ES-I3 (cell line): ENCODE results near the gene AGMO.

Experiments used
- H3K36me3 ChIP-seq: 2 replicates; pipeline ENCODE4 v1.6.1; 2013; ENCODE audit warnings: mild to moderate bottlenecking, low read length, control low read depth, moderate library complexity; ENCODE audit not compliant: insufficient read depth
- H3K4me1 ChIP-seq: 2 replicates; pipeline ENCODE4 v1.6.1; 2013; ENCODE audit warnings: mild to moderate bottlenecking, control low read depth, low read length; ENCODE audit not compliant: insufficient read depth
- H3K9ac ChIP-seq: 2 replicates; pipeline ENCODE4 v1.6.1; 2013; ENCODE audit warnings: low read depth, mild to moderate bottlenecking, low read length, moderate library complexity
- H3K9me3 ChIP-seq: 2 replicates; pipeline ENCODE4 v1.6.1; 2013; ENCODE audit warnings: mild to moderate bottlenecking, low read length, moderate library complexity; ENCODE audit not compliant: control insufficient read depth, insufficient read depth

AGMO gene

DNA sequence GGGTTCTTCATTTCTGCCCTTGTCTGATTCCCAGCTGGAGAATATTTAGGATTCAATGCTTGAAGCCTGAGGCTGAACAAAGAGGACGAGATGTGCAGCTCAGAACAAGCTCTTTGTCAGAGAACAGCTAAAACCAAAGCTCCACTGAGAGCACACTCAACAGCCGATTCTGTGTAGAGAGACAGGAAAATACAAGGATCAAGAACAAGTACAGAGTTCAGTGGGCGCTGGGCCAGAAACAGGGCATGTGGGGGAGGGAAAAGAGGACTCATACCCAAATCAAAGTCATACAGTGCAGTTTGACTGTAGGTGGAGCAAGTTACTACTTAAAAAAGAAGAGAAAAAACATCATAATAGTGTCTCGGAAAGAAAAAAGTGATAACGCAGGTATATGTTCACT is at the start of gene AGMO:
TSS of gene AGMO (minus strand) at position 181 of the 400 bp plus-strand sequence.
- no peak within 1 kb of the TSS for H3K9ac ChIP-seq
- H3K4me1 ChIP-seq, result 0 out of 2 replicates have a peak, but pooled peaks cover 5% of the 10 kb centered on the region
- no peaks in the 10 kb centered on the region for H3K9me3 ChIP-seq
- H3K36me3 ChIP-seq, result no peaks in the 10 kb centered on the region

DNA sequence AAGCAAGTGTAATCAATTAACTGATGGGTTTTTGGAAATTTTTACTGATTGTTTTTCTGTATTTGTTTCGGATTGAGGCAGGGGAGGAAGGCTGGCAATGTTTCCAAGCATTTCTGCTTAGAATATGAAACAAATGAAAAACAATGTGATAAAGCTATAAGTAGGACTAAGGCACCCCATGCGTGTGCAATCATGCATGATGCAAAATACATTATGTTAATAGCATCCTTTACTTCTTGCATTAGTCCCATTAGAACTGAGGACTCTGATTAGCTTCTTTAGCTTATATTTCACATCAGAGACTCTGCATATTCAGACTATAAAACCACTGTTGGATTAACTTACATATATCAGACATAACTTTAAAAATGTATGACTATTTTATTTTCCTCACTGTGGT is 48.7 kb upstream of the AGMO start:
- no peak overlapping the region for H3K9ac ChIP-seq
- peaks cover 4% of the 10 kb centered on the region; the same call in 1 of the 2 replicates for H3K4me1 ChIP-seq
- H3K36me3 ChIP-seq, result no peaks in the 10 kb centered on the region
- no peaks in the 10 kb centered on the region for H3K9me3 ChIP-seq

DNA sequence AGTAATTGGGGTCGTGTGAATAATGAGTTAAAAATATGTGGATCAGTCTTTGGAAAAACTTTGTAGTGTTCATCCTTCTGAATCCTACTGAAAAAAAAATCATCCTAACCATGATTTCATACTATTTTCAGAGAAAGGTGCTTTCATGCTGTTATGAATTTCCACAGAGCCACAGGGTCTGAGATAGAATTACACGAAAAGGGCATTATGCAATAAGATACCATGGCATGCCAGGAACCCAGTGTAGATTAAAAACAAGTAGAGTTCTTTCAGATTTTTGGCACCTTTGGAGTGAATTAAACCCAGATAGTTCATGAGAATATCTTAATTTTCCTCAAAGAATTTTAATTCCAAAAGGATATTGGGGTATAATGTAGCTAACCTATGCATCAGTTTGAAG is 47.5 kb upstream of the AGMO start:
- Histone ChIP-seq H3K4me1 (peaks cover 4% of the 10 kb centered on the region; the same call in 1 of the 2 replicates), H3K9ac (no peak overlapping the region), H3K9me3 (no peaks in the 10 kb centered on the region), H3K36me3 (no peaks in the 10 kb centered on the region)

GRCh38 chr7:15607529-15608210 is 45.9 kb upstream of the AGMO start:
- Histone ChIP-seq H3K4me1 (peaks cover 4% of the 10 kb centered on the region; the same call in 1 of the 2 replicates), H3K9me3 (no peaks in the 10 kb centered on the region), H3K9ac (no peak overlapping the region), H3K36me3 (no peaks in the 10 kb centered on the region)

GRCh38 chr7:15606561-15606960 is 44.7 kb upstream of the AGMO start:
- Histone ChIP-seq H3K9ac (no peak overlapping the region), H3K36me3 (no peaks in the 10 kb centered on the region), H3K4me1 (peaks cover 4% of the 10 kb centered on the region; the same call in 1 of the 2 replicates), H3K9me3 (no peaks in the 10 kb centered on the region)

- H3K9me3 ChIP-seq, result no peaks in the 10 kb centered on the region
- no peaks in the 10 kb centered on the region for H3K36me3 ChIP-seq
- no peak overlapping the region for H3K9ac ChIP-seq
- H3K4me1 ChIP-seq, result peaks cover 4% of the 10 kb centered on the region; the same call in 1 of the 2 replicates
These were observed 42.4 kb upstream of the AGMO start for GRCh38 chr7:15604166-15604565.

- no peaks in the 10 kb centered on the region for H3K36me3 ChIP-seq
- H3K4me1 ChIP-seq, result peaks cover 4% of the 10 kb centered on the region; the same call in 1 of the 2 replicates
- no peak overlapping the region for H3K9ac ChIP-seq
- H3K9me3 ChIP-seq, result no peaks in the 10 kb centered on the region
These were observed 41.3 kb upstream of the AGMO start for GRCh38 chr7:15603124-15603523.

- H3K9me3 ChIP-seq, result no peaks in the 10 kb centered on the region
- H3K4me1 ChIP-seq, result no peaks in the 10 kb centered on the region
These were observed 40.4 kb upstream of the AGMO start for GRCh38 chr7:15602236-15602635.

GRCh38 chr7:15601175-15601574 is 39.4 kb upstream of the AGMO start:
- no peaks in the 10 kb centered on the region for H3K36me3 ChIP-seq

More at GRCh38 chr7:15602236-15602635, 40.4 kb upstream of the AGMO start:
- Histone ChIP-seq H3K36me3 (no peaks in the 10 kb centered on the region), H3K9ac (no peak overlapping the region)

DNA sequence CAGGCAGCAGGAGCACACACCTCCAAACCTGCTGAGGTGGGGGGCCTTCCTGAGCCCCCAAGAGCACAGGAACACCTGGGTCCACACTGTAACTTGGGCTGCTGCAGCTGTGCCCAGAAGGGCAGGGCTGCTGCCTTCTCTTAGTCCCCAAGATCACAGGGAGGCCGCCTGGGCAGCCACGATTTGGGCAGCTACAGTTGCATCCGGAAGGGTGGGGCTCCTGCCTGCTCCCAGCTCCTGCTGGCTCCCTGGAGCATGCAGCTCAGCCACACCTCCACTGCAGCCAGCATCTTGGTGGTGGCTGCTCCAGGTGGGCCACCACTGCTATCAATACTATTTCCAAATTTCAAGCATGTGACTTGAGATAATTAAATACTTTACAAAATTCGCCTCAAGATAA is 38.5 kb upstream of the AGMO start:
- H3K36me3 ChIP-seq, result no peaks in the 10 kb centered on the region
- H3K4me1 ChIP-seq, result no peaks in the 10 kb centered on the region

More at GRCh38 chr7:15601175-15601574, 39.4 kb upstream of the AGMO start:
- H3K4me1 ChIP-seq, result no peaks in the 10 kb centered on the region
- H3K9ac ChIP-seq, result no peak overlapping the region
- no peaks in the 10 kb centered on the region for H3K9me3 ChIP-seq

GRCh38 chr7:15594461-15594860 is 32.6 kb upstream of the AGMO start:
- no peaks in the 10 kb centered on the region for H3K4me1 ChIP-seq
- H3K9ac ChIP-seq, result no peak overlapping the region
- H3K9me3 ChIP-seq, result no peaks in the 10 kb centered on the region
- H3K36me3 ChIP-seq, result no peaks in the 10 kb centered on the region

More for the DNA sequence above, 38.5 kb upstream of the AGMO start:
- Histone ChIP-seq H3K9ac (no peak overlapping the region), H3K9me3 (no peaks in the 10 kb centered on the region)

- no peak overlapping the region for H3K9ac ChIP-seq
- no peaks in the 10 kb centered on the region for H3K4me1 ChIP-seq
- H3K9me3 ChIP-seq, result no peaks in the 10 kb centered on the region
- H3K36me3 ChIP-seq, result no peaks in the 10 kb centered on the region
These were observed 31.6 kb upstream of the AGMO start for GRCh38 chr7:15593382-15593781.

DNA sequence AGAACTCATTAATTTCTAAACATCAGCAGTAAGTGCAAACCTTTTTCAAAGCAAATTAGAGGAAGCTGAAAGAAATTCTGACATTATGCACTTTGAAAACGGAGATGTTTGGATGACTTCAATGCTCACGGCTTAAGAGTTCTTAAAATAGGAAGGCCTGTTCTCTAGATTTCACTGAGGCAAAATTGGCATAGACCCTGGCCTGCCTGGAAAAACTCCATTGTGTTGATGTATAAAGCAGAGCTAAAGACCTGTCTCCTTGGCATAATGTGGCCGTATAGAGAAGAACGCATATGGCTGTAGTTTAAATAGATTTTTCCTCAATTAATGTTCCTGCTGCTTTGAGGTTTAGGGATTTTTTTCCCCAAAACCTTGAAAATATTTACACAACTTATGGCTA is 24.5 kb upstream of the AGMO start:
- Histone ChIP-seq H3K36me3 (no peaks in the 10 kb centered on the region), H3K9ac (no peak overlapping the region), H3K9me3 (peaks cover 6% of the 10 kb centered on the region; the same call in 1 of the 2 replicates), H3K4me1 (no peaks in the 10 kb centered on the region)

GRCh38 chr7:15584575-15584974 is 22.8 kb upstream of the AGMO start:
- H3K36me3 ChIP-seq, result no peaks in the 10 kb centered on the region
- no peak overlapping the region for H3K9ac ChIP-seq
- no peaks in the 10 kb centered on the region for H3K4me1 ChIP-seq
- peaks cover 6% of the 10 kb centered on the region; the same call in 1 of the 2 replicates for H3K9me3 ChIP-seq

DNA sequence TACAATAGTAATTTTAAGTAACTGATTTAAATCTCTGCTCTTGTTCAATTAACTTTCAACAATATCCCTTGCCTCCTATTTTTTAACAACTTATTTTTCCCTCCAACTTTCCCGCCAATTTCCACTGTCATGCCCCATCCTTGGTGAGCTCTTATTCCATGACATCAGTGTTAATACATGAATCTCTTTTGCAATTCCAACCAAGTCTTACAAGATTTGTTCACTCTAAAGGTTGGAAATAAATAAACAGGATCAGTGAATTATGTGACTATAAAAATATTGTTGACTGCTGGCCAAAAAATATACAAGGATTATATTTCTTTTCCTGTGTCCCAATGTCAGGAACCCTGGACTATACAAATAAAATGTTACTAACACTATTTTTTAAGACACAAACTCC is 21.0 kb upstream of the AGMO start:
- Histone ChIP-seq H3K4me1 (no peaks in the 10 kb centered on the region), H3K9me3 (peaks cover 6% of the 10 kb centered on the region; the same call in 1 of the 2 replicates), H3K36me3 (no peaks in the 10 kb centered on the region), H3K9ac (no peak overlapping the region)
